Left cardiac atrium (tissue), 4 donors: ENCODE measurements around the gene CRIP1. TPM values are rescaled to one million over a fixed set of nuclear protein-coding genes. Genes with fewer than 3 reads are reported as not detected.

Experiments
- ATAC-seq, 2 donors: fragments of 200-7000 bp; cut with Tn5 transposase; one replicate each; pipeline ENCODE4 v1.9.1; 2020; ENCODE audit warnings: mild to moderate bottlenecking in 2 of 2, moderate library complexity in 2 of 2
- DNase-seq: peaks from one replicate; pipeline ENCODE4 v3.0.0-alpha.2; 2020
- intact Hi-C, 2 donors: fragments of 100-400 bp; cut with DNase I; formaldehyde crosslinking; loops; one replicate each; pipeline versions ENCODE4 v1.14.1 to v1.15.1; 2022 to 2023
- total RNA-seq, 2 donors: library from RNA; stranded (reverse); fragmentation: NEBNext Ultra II Directional; extraction: Animal tissue kit (Norgen Biotek cat#: 25700); gene quantifications; one replicate each; pipeline ENCODE4 v1.2.1, GENCODE V29; 2021
- donor health status: DM: no; HTN: yes; CAD: no.
- donor health status: DM: no; HTN: yes; CAD: no; lungs with severe emphysema.
- donor health status: DM: yes; HTN: yes; CAD: no.
- donor health status: Dilated cardiomyopathy.

CRIP1 gene
- total RNA-seq, 2 donors from 2014 or later, result 137 to 192 TPM

DNA sequence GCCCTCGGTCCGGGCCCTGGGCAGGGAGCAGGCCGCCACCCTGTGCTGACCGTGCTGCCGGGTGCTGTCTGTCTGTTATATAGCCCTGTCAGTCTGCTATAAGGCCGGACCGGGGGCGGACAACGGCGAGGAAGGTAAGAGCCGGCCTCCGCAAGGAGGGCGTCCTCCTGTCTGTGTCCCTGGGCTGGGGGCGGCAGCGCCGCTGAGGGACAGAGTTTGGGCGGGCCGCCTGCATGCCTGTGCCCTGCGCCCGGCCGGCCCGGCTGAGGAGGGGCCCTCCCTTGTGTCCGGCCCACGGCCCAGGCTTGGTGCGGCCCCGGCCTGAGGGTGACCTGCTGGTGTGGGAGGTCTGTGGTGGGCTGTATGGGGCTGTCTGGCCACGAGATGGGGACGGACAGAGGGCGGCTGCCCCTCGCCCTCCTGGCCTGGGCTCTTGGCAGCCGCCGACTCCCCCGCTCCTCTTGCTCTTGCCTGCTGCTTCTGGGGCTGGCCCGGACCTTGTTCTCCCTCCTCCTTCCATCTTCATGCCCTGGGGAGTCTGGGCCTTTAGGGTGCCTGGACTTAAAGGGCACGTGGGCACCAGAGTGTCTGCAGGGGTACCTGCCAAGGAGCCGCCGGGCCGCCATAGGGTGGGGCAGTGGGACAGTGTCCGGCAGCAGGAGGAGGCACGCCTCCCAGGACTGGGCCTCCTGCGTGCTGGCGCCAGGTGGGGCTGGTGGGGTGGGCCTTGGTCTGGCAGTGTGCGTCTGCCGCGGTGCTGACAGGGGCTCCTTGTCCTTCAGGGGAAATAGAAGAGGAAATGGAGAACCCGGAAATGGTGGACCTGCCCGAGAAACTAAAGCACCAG is 37.2 kb upstream of the CRIP1 start:
- intact Hi-C loops, result loop anchor here in 1 of 2 donors (2.0 to 5.0 kb wide), 2 partner anchors 39 to 77 kb away; no protein-coding TSS in a partner anchor
- DNase-seq (no peak), ATAC-seq (peak in 1 of 2 donors; percentile 2)

DNA sequence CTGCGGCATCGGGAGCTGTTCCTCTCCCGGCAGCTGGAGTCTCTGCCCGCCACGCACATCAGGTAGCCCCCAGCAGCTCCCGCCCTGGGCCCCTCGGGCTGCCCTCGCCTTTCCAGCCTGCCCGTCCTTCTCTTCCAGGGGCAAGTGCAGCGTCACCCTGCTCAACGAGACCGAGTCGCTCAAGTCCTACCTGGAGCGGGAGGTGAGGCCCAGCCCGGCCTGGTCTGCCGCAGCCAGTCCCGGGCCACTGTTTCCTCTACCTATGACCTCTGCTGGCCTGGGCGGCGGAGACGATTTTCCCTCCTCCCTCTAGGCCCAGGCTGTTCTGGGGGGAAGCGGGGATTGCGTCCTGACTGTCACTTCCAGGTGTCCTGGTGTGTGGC is 36.6 kb upstream of the CRIP1 start:
- ATAC-seq (no peak), DNase-seq (no peak)
- intact Hi-C loops, result no loop called here

- intact Hi-C loops, result no loop called here
- ATAC-seq (no peak), DNase-seq (no peak)
Observed at GRCh38 chr14:105450864-105451720, 35.6 kb upstream of the CRIP1 start.

GRCh38 chr14:105452963-105453362 is 33.7 kb upstream of the CRIP1 start:
- intact Hi-C loops, result no loop called here
- no peak for DNase-seq
- ATAC-seq, result no peak

DNA sequence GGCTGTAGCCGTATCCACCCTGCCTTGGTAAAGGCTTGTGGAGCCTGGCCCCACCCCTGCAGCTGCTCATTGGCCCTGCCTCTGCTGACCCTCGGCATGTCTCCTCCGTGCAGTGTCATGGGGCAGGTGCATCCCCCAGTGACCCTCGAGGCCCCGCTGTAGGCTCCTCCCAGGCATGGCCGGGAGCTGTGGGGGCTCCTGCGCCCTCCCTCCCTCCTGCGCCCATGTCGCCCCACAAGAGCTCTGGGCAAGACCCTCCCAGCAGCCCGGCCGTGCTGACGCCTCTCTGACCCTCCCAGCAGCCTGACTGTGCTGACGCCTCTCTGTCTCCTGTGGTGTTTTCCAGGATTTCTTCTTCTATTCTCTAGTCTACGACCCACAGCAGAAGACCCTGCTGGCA is 32.8 kb upstream of the CRIP1 start:
- ATAC-seq (no peak), DNase-seq (no peak)
- intact Hi-C loops, result no loop called here

GRCh38 chr14:105455086-105455640 is 31.5 kb upstream of the CRIP1 start:
- ATAC-seq (no peak), DNase-seq (peak; percentile 19)
- intact Hi-C loops, result no loop called here

- DNase-seq (peak; percentile 21), ATAC-seq (no peak)
- intact Hi-C loops, result no loop called here
Observed at GRCh38 chr14:105455766-105456660, 30.7 kb upstream of the CRIP1 start.

DNA sequence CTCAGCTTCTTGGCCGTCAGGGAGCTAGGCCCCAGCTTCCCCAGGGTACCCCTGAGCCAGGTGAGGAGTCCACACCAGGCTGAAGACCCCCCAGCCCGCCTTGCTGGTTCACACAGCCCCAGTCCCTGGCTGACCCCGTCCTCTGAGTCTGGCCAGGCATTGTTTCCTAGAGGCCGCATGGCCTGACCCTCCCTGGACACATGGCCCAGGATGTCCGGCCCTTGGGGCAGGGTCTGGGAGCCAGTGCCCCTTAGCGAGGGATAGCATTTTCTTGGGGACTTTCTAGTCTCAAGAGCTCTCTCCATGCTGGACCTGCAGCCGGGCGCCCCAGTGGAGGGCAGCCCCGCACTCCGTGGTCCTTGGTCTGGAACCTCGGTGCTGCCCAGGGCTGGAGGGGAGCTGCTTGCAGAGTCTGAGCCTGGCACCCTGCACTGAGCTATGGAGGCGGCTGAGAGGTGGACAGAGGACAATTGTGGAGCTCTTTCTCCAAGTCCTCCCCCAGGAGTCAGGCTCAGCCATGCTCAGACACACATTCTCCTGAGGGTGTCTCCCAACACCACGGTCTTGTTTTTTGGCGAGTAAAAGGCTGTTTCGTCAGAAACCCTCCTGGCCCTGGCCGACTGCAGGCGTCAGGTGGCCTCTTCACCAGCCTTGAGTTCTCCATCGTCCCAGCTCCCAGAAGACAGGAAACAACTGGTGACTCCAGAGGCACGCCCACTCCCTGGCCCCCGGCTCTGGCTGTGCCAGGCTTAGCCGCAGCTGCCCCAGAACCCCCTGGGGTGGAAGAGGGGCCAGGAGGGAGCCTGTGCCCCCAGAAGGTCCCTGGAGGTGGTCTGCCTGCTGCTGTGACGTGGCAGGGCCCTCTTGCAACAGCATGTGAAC is 29.7 kb upstream of the CRIP1 start:
- DNase-seq (peak; percentile 19), ATAC-seq (peak in 1 of 2 donors; percentile 29)
- intact Hi-C loops, result no loop called here

DNA sequence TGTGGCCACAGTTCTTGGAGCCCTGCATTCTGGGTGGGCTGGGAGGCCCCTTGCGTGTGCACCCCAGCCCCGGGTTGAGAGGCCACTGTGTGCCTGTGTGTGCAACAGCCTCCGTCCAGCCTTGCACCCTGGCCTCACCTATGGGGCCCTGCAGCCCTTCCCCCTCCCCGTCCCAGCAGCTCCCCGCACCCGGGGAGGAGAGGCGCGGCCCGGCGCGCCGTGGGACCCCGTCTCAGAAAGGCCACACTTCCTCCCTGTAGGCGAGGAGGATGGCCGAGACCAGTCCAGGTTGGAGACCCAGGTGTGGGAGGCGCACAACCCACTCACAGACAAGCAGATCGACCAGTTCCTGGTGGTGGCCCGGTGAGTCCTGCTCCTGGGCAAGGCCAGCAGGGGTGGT is 28.7 kb upstream of the CRIP1 start:
- intact Hi-C loops, result no loop called here
- DNase-seq, result no peak
- ATAC-seq, result no peak

GRCh38 chr14:105458571-105458970 is 28.1 kb upstream of the CRIP1 start:
- no peak for DNase-seq
- no peak for ATAC-seq

DNA sequence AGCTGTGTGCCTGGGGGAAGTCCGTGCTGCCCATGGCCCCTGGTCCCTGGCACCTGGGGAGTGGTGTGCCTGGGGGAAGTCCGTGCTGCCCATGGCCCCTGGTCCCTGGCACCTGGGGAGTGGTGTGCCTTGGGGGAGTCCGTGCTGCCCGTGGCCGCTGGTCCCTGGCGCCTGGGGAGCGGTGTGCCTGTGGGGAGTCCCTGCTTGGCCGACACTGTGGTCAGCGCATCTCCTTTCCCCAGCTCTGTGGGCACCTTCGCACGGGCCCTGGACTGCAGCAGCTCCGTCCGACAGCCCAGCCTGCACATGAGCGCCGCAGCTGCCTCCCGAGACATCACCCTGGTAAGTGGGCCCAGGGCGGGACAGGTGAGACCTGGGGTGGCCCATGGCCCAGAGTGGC is 26.6 kb upstream of the CRIP1 start:
- DNase-seq, result no peak

More at GRCh38 chr14:105458571-105458970, 28.1 kb upstream of the CRIP1 start:
- intact Hi-C loops, result no loop called here

GRCh38 chr14:105460616-105461015 is 26.1 kb upstream of the CRIP1 start:
- DNase-seq (no peak), ATAC-seq (no peak)
- intact Hi-C loops, result no loop called here

More for the DNA sequence above, 26.6 kb upstream of the CRIP1 start:
- intact Hi-C loops, result no loop called here
- no peak for ATAC-seq

DNA sequence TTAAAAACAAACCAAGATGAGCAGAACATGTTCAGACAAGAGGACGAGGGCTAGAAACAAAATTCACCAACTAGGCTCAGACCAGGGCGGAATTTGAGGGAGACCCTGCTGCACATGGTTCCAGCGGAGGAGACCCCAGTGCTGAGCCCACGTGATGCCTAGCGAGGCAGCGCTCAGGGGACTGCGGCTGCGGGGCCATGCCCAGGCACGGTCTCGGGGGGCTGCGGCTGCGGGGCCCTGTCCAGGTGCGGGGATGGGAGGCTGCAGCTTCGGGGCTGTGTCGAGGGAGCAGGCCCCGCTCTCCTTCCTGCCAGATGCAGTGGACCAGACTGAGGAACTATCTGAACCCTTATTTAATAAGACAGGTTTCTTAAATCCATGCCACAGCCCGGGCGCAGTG is 24.8 kb upstream of the CRIP1 start:
- intact Hi-C loops, result no loop called here
- no peak for ATAC-seq
- DNase-seq, result no peak

DNA sequence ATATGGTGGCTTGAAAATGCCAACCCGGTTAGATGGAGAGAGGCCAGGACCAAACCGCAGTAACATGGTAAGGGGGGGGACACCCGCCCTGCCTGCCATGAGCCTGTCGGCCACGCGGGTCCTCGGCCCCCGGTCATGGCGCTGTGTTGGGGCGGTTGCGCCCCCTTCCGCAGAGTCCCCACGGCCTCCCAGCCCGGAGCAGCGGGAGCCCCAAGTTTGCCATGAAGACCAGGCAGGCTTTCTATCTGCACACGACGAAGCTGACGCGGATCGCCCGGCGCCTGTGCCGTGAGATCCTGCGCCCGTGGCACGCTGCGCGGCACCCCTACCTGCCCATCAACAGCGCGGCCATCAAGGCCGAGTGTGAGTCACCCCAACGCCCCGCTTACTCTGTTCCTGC is 22.2 kb upstream of the CRIP1 start:
- no peak for ATAC-seq
- no peak for DNase-seq
- intact Hi-C loops, result no loop called here

- DNase-seq (peak; percentile 71), ATAC-seq (peak; percentile 52 to 55)
- intact Hi-C loops, result no loop called here
Observed at GRCh38 chr14:105465209-105466031, 21.3 kb upstream of the CRIP1 start.

GRCh38 chr14:105466531-105467248 is 20.0 kb upstream of the CRIP1 start:
- peak; percentile 82 for DNase-seq

More at GRCh38 chr14:105466531-105467248, 20.0 kb upstream of the CRIP1 start:
- peak; percentile 53 to 56 for ATAC-seq
- intact Hi-C loops, result no loop called here
